GM19372 (cell line): ENCODE measurements around the gene LRRC63.
"Not testable (repeated sequence)": the region's sequence is repeated elsewhere in the genome, so short reads cannot be mapped to it uniquely, and the experiment has no call there.

Source experiments
- ATAC-seq: cut with Tn5 transposase; IDR thresholded peaks from one replicate; pipeline ENCODE4 v1.9.1; 2021; ENCODE audit warnings: mild to moderate bottlenecking, low read depth, moderate library complexity; ENCODE audit not compliant: unreplicated experiment

The LRRC63 gene

GRCh38 chr13:46220234-46220633, 8.5 kb downstream of the LRRC63 start:
- ATAC-seq: not testable (repeated sequence)

- ATAC-seq: no peak
Measured at GRCh38 chr13:46229251-46229650, 17.5 kb downstream of the LRRC63 start.

GRCh38 chr13:46232281-46232680, 20.6 kb downstream of the LRRC63 start:
- ATAC-seq: no peak

GRCh38 chr13:46235286-46235685, 23.6 kb downstream of the LRRC63 start:
- ATAC-seq: no peak

GRCh38 chr13:46265292-46265691, 53.6 kb downstream of the LRRC63 start:
- ATAC-seq: no peak

GRCh38 chr13:46267166-46267565, 55.4 kb downstream of the LRRC63 start:
- ATAC-seq: no peak

GRCh38 chr13:46270416-46270815, 58.7 kb downstream of the LRRC63 start:
- ATAC-seq: no peak

- ATAC-seq: no peak
Measured at GRCh38 chr13:46274094-46274698, 62.5 kb downstream of the LRRC63 start.

- no peak for ATAC-seq
Measured at GRCh38 chr13:46278474-46278873, 66.7 kb downstream of the LRRC63 start.

GRCh38 chr13:46281779-46282178, 70.1 kb downstream of the LRRC63 start:
- ATAC-seq: no peak

- ATAC-seq: not testable (repeated sequence)
Measured at GRCh38 chr13:46283912-46284824, 72.4 kb downstream of the LRRC63 start.

GRCh38 chr13:46286972-46287371, 75.2 kb downstream of the LRRC63 start:
- no peak for ATAC-seq

- no peak for ATAC-seq
Measured at GRCh38 chr13:46288570-46289259, 77.0 kb downstream of the LRRC63 start.

- no peak for ATAC-seq
Measured at GRCh38 chr13:46289260-46289955, 77.7 kb downstream of the LRRC63 start.

GRCh38 chr13:46290434-46290833, 78.7 kb downstream of the LRRC63 start:
- no peak for ATAC-seq

GRCh38 chr13:46293436-46293835, 81.7 kb downstream of the LRRC63 start:
- ATAC-seq: no peak

- ATAC-seq: no peak
Measured at GRCh38 chr13:46295491-46296114, 83.9 kb downstream of the LRRC63 start.

- no peak for ATAC-seq
Measured at GRCh38 chr13:46296115-46296822, 84.5 kb downstream of the LRRC63 start.

- no peak for ATAC-seq
Measured at GRCh38 chr13:46296921-46297320, 85.2 kb downstream of the LRRC63 start.

- no peak for ATAC-seq
Measured at GRCh38 chr13:46297361-46297811, 85.7 kb downstream of the LRRC63 start.
